ENCODE measurements around the gene RNF34. TPM values are rescaled to one million over a fixed set of nuclear protein-coding genes. Genes with fewer than 3 reads are reported as not detected.
A peak's percentile ranks its signal among the peaks of the same experiment; 100 is the strongest.

RNF34 gene
- total RNA-seq, 2 experiments from 2014 or later: 83.5 to 90.2 TPM

DNA sequence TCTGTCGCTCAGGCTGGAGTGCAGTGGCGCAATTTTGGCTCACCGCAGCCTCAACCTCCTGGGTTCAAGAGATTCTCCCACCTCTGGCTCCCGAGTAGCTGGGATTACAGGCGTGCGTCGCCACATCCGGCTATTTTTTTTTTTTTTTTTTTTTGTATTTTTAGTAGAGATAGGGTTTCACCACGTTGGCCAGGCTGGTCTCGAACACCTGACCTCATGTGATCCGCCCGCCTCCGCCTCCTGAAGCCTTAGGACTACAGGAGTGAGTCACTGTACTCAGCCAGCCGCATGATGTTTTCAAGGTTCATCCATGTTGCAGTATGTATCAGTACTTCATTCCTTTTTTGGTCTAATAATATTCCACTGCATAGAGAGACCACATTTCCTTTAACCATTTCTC lies 2.4 kb upstream of the RNF34 start:
- H3K27ac Mint-ChIP-seq: no peak overlapping the region
- no peak for DNase-seq
- CTCF ChIA-PET: interaction anchor here (0.6 kb wide), 1 partner anchor 48 kb away, joined by 3 read pairs; no protein-coding TSS in a partner anchor
- peaks cover 26% of the 10 kb centered on the region for H3K4me1 Mint-ChIP-seq
- POLR2A ChIA-PET: interaction anchor here (1.0 kb wide), 1 partner anchor 46 kb away, joined by 5 read pairs; no protein-coding TSS in a partner anchor
- H3K9me3 Mint-ChIP-seq: no peaks in the 10 kb centered on the region
- H3K36me3 Mint-ChIP-seq (ENCODE audit: low read depth): peaks cover 11% of the 10 kb centered on the region
- no peaks in the 10 kb centered on the region for H3K27me3 Mint-ChIP-seq
- no peak overlapping the region for H3K4me3 Mint-ChIP-seq

- Mint-ChIP-seq H3K9me3 (no peaks in the 10 kb centered on the region), H3K4me1 (peaks cover 31% of the 10 kb centered on the region), H3K36me3 (ENCODE audit: low read depth) (peaks cover 16% of the 10 kb centered on the region), H3K27ac (no peak overlapping the region), H3K27me3 (no peaks in the 10 kb centered on the region), H3K4me3 (peak overlapping the region; percentile 91)
- POLR2A ChIA-PET: no interaction called here
- DNase-seq: no peak
- CTCF ChIA-PET: no interaction called here
Measured at GRCh38 chr12:121398355-121398754, 1.6 kb upstream of the RNF34 start.

DNA sequence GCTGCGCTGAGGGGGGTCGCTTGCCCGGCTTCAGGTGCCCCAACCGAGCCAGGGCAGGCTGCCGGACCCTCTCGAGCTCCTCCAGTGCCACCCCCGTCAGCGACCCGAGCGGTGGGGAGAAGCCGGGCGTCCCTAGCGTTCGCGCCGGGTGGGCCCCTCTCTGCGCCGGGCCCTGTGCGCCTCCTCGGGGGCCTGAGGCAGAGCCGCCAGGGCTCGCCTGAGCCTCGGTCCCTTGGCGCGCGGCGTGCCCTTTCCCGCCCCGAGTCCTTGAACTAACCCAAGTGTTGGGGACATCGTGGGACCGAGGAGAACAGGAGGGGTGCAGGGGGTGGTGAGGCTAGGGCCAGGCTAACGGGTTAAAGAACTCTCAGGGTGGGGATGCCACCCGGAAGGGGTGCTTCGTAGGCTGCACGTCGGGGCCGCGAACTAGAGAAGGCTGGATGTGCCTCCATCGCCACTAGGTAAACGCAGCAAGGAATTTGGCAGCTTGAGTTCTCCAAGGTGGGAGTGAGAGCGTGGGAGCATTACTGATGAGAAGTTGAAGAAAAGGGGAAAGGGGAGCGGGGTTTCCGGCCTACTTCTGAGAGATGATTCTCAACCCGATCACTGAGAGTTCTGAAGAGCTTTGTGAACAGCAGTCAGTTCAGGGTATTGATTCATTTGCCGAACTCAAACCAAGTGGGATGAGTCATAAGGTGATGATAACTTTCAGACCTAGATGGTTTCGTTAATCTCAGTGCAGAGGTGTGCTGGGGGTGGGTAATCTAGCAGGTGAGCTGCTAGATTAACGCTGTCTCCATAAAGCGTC lies 618 bp downstream of the RNF34 start:
- Mint-ChIP-seq H3K4me1 (peaks cover 43% of the 10 kb centered on the region), H3K36me3 (ENCODE audit: low read depth) (peaks cover 30% of the 10 kb centered on the region), H3K4me3 (peak overlapping the region; percentile 91), H3K9me3 (no peaks in the 10 kb centered on the region), H3K27ac (peak overlapping the region; percentile 96), H3K27me3 (no peaks in the 10 kb centered on the region)
- ChIA-PET POLR2A (interaction anchor here (0.7 to 1.8 kb wide), 5 partner anchors 9 to 866 kb away, joined by 3 to 9 read pairs (median 3); partner anchors contain the start of genes TMEM120B and VPS33A), CTCF (interaction anchor here (0.6 to 1.1 kb wide), 5 partner anchors 16 to 228 kb away, joined by 3 to 4 read pairs (median 3); partner anchors contain the start of gene ANAPC5)
- peak; percentile 59 for DNase-seq

GRCh38 chr12:121403721-121404120 lies 3.8 kb downstream of the RNF34 start:
- ChIA-PET CTCF (interaction anchor here (0.6 to 0.7 kb wide), 3 partner anchors 39 to 360 kb away, joined by 3 read pairs; no protein-coding TSS in a partner anchor), POLR2A (no interaction called here)
- peaks cover 54% of the 10 kb centered on the region for H3K36me3 Mint-ChIP-seq (ENCODE audit: low read depth)
- DNase-seq: no peak
- H3K27ac Mint-ChIP-seq: no peak overlapping the region
- H3K9me3 Mint-ChIP-seq: no peaks in the 10 kb centered on the region
- peaks cover 57% of the 10 kb centered on the region for H3K4me1 Mint-ChIP-seq
- H3K4me3 Mint-ChIP-seq: no peak overlapping the region
- no peaks in the 10 kb centered on the region for H3K27me3 Mint-ChIP-seq

DNA sequence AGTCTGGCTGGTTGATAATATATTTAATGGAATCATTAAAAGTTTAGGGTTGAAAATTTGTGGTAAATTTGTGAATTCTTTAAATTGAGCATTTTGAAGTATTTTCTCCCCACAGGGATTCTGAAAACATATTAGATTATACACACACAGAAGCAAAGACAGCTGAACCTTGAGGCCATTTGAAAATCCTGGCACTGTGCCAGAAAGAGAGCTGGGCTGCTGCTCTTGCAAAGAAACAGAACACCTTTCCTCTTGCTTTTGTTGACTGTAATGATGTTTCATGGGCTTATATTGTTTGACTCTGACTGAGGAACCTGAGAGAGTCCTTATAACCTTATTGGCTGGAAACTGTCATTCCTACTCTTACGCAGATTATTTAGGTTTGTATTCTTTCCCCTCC lies 4.8 kb downstream of the RNF34 start:
- DNase-seq: no peak
- Mint-ChIP-seq H3K4me1 (peaks cover 54% of the 10 kb centered on the region), H3K27ac (no peak overlapping the region), H3K9me3 (no peaks in the 10 kb centered on the region), H3K36me3 (ENCODE audit: low read depth) (peaks cover 54% of the 10 kb centered on the region), H3K4me3 (no peak overlapping the region), H3K27me3 (no peaks in the 10 kb centered on the region)
- ChIA-PET CTCF (interaction anchor here (0.8 to 2.1 kb wide), 3 partner anchors 13 to 172 kb away, joined by 3 to 9 read pairs (median 3); no protein-coding TSS in a partner anchor), POLR2A (interaction anchor here (1.0 kb wide), 1 partner anchor 8 kb away, joined by 5 read pairs; no protein-coding TSS in a partner anchor)

DNA sequence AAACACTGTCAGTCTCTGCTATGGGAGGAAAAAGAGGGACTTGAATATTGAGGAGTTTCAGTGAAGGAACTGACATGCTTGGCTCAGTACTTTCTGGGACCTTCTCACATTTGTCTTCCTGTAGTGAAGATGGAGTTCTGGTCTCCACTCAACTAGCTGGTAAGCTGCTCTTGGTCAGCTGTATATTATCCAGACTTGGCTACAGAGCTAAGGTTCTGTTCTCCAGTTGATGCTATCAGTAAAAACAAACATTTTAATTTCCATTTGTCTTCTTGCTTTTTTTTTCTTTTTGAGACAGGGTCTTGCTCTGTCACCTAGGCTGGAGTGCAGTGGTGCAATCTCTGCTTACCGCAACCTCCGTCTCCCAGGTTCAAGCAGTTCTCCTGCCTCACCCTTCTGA lies 5.3 kb downstream of the RNF34 start:
- H3K36me3 Mint-ChIP-seq (ENCODE audit: low read depth): peaks cover 52% of the 10 kb centered on the region
- no peaks in the 10 kb centered on the region for H3K27me3 Mint-ChIP-seq
- H3K9me3 Mint-ChIP-seq: no peaks in the 10 kb centered on the region
- H3K4me3 Mint-ChIP-seq: no peak overlapping the region
- DNase-seq: no peak
- peaks cover 54% of the 10 kb centered on the region for H3K4me1 Mint-ChIP-seq
- no peak overlapping the region for H3K27ac Mint-ChIP-seq
- POLR2A ChIA-PET: no interaction called here
- CTCF ChIA-PET: interaction anchor here (2.1 kb wide), 1 partner anchor 13 kb away, joined by 9 read pairs; no protein-coding TSS in a partner anchor

GRCh38 chr12:121413917-121414316 lies 14.0 kb downstream of the RNF34 start:
- DNase-seq: no peak
- ChIA-PET POLR2A (no interaction called here), CTCF (interaction anchor here (0.5 to 1.2 kb wide), 2 partner anchors 10 to 24 kb away, joined by 3 read pairs; no protein-coding TSS in a partner anchor)
- Mint-ChIP-seq H3K36me3 (ENCODE audit: low read depth) (peaks cover 28% of the 10 kb centered on the region), H3K4me3 (no peak overlapping the region), H3K27me3 (no peaks in the 10 kb centered on the region), H3K4me1 (peaks cover 19% of the 10 kb centered on the region), H3K27ac (no peak overlapping the region), H3K9me3 (no peaks in the 10 kb centered on the region)

- Mint-ChIP-seq H3K27me3 (no peaks in the 10 kb centered on the region), H3K4me3 (no peak overlapping the region), H3K9me3 (no peaks in the 10 kb centered on the region), H3K27ac (no peak overlapping the region), H3K36me3 (ENCODE audit: low read depth) (peaks cover 53% of the 10 kb centered on the region), H3K4me1 (peaks cover 11% of the 10 kb centered on the region)
- DNase-seq: no peak
- ChIA-PET POLR2A (no interaction called here), CTCF (interaction anchor here (0.6 to 1.5 kb wide), 4 partner anchors 13 to 146 kb away, joined by 3 to 4 read pairs (median 3); no protein-coding TSS in a partner anchor)
Measured at GRCh38 chr12:121417847-121418246, 17.9 kb downstream of the RNF34 start.

DNA sequence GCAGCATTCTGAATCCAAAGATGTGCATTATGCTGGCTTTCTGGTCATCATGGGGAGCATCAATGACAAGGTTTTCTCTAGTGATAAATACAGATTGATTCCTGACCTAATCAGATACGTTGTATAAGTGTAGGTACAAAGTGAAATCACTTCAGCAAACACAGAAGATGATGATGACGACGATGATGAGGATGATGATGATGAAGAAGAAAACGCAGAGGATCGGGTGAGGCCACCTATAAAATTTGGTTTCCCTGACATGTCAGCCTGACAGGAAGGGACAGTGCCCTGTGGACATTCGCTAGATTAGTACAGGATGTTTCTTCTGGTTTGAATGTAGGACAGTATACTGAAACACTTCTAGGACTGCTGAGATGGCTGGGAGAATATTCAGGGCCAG lies 20.2 kb downstream of the RNF34 start:
- H3K36me3 Mint-ChIP-seq (ENCODE audit: low read depth): peaks cover 64% of the 10 kb centered on the region
- H3K9me3 Mint-ChIP-seq: no peaks in the 10 kb centered on the region
- no peak for DNase-seq
- peaks cover 12% of the 10 kb centered on the region for H3K4me1 Mint-ChIP-seq
- H3K27ac Mint-ChIP-seq: no peak overlapping the region
- ChIA-PET CTCF (interaction anchor here (1.1 kb wide), 1 partner anchor 19 kb away, joined by 3 read pairs; no protein-coding TSS in a partner anchor), POLR2A (no interaction called here)
- no peaks in the 10 kb centered on the region for H3K27me3 Mint-ChIP-seq
- H3K4me3 Mint-ChIP-seq: no peak overlapping the region

DNA sequence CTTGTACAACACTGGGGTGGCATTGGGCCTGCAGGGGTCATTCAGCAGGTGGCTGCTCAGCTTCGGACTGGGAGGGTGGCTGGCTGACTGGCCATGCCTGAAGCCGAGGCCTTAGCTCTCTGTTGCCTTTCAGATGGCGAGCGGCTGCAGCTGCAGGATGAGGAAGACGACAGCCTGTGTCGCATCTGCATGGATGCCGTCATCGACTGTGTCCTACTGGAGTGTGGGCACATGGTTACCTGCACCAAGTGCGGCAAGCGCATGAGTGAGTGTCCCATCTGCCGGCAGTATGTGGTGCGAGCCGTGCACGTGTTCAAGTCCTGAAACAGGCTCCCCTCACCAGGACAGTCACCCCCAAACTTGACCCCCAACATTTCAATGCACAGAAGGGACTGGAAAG lies 23.3 kb downstream of the RNF34 start:
- H3K36me3 Mint-ChIP-seq (ENCODE audit: low read depth): peaks cover 60% of the 10 kb centered on the region
- CTCF ChIA-PET: interaction anchor here (1.2 kb wide), 1 partner anchor 9 kb away, joined by 3 read pairs; no protein-coding TSS in a partner anchor
- H3K27me3 Mint-ChIP-seq: no peaks in the 10 kb centered on the region
- no peaks in the 10 kb centered on the region for H3K9me3 Mint-ChIP-seq
- POLR2A ChIA-PET: no interaction called here
- H3K27ac Mint-ChIP-seq: no peak overlapping the region
- no peak for DNase-seq
- no peak overlapping the region for H3K4me3 Mint-ChIP-seq
- peaks cover 1% of the 10 kb centered on the region for H3K4me1 Mint-ChIP-seq

GRCh38 chr12:121423682-121424623 lies 24.0 kb downstream of the RNF34 start:
- no peak overlapping the region for H3K27ac Mint-ChIP-seq
- no peak overlapping the region for H3K4me3 Mint-ChIP-seq
- peaks cover 67% of the 10 kb centered on the region for H3K36me3 Mint-ChIP-seq (ENCODE audit: low read depth)
- POLR2A ChIA-PET: interaction anchor here (0.7 kb wide), 1 partner anchor 119 kb away, joined by 4 read pairs; no protein-coding TSS in a partner anchor
- CTCF ChIA-PET: interaction anchor here (0.6 to 1.5 kb wide), 4 partner anchors 10 to 87 kb away, joined by 3 to 9 read pairs (median 3); no protein-coding TSS in a partner anchor
- peaks cover 1% of the 10 kb centered on the region for H3K4me1 Mint-ChIP-seq
- H3K27me3 Mint-ChIP-seq: no peaks in the 10 kb centered on the region
- no peak for DNase-seq
- H3K9me3 Mint-ChIP-seq: no peaks in the 10 kb centered on the region

DNA sequence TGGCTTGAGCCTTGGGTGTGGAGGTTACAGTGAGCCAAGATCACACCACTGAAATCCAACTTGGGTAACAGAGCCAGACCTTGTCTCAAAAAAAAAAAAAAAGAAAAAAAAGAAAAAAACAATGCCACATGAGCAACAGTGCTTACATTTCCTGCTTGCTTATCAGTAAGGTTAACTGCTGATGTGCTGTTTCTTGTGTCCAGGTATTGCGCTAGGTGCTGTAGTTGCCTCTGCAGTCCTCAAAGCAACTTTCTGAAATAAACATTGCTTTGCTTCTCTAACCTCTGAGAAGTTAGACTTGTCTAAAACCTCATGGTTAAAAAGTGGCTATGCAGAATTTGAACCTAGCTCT lies 24.7 kb downstream of the RNF34 start:
- POLR2A ChIA-PET: interaction anchor here (0.7 kb wide), 2 partner anchors 21 to 120 kb away, joined by 3 to 4 read pairs; no protein-coding TSS in a partner anchor
- no peak for DNase-seq
- H3K4me3 Mint-ChIP-seq: no peak overlapping the region
- no peaks in the 10 kb centered on the region for H3K27me3 Mint-ChIP-seq
- CTCF ChIA-PET: interaction anchor here (0.6 to 1.5 kb wide), 5 partner anchors 8 to 87 kb away, joined by 3 to 9 read pairs (median 3); no protein-coding TSS in a partner anchor
- H3K27ac Mint-ChIP-seq: no peak overlapping the region
- peaks cover 69% of the 10 kb centered on the region for H3K36me3 Mint-ChIP-seq (ENCODE audit: low read depth)
- peaks cover 1% of the 10 kb centered on the region for H3K4me1 Mint-ChIP-seq
- H3K9me3 Mint-ChIP-seq: no peaks in the 10 kb centered on the region
